K562 (cell line): ENCODE data around the gene MAST4. TPM values are rescaled to one million over a fixed set of nuclear protein-coding genes. Genes with fewer than 3 reads are reported as not detected.

Source experiments
- ATAC-seq: fragments of 200-7000 bp; cut with Tn5 transposase; 3 replicates; pipeline ENCODE4 v1.9.1; 2020; ENCODE audit warnings: moderate library complexity
- BruUV-seq: library from RNA; stranded (reverse); fragments of 400-500 nt; replicated peaks from 2 replicates; lab custom pipeline; 2021; lab: Mats Ljungman, UMichigan
- CTCF ChIA-PET: fragments of 300-600 bp; formaldehyde crosslinking; extraction: SDS; loops from one replicate; lab custom pipeline; 2021; ENCODE audit warnings: low intra/inter-chr PET ratio; lab: Yijun Ruan, JAX
- POLR2A ChIA-PET: fragments of 300-600, 350-650 bp; sonication (Branson Sonifier 250); formaldehyde crosslinking; extraction: SDS; loops from one replicate; lab custom pipeline; 2021; ENCODE audit warnings: antibody characterized with exemption, inconsistent platforms; lab: Yijun Ruan, JAX
- DNase-seq, 4 experiments: peaks; one replicate each; pipeline versions ENCODE4 v3.0.0 to v3.0.0-alpha.2; 2011 to 2018; ENCODE audit warnings: low spot score in 3 of 4, mixed read lengths in 3 of 4; ENCODE audit errors: extremely low read depth in 1 of 4
- FAIRE-seq: peaks from 2 replicates; lab custom pipeline; 2011; peaks lifted over from hg19 to GRCh38; lab: Jason Lieb, UNC
- H2AFZ ChIP-seq: 2 replicates; pipeline ENCODE4 v1.6.0; 2011; ENCODE audit warnings: low read depth, low read length, control low read depth, inconsistent platforms
- H3K27ac ChIP-seq: fragments of 200-600 bp; 3 replicates; pipeline ENCODE4 v1.8.0; 2011; ENCODE audit warnings: low read depth, mild to moderate bottlenecking, control low read depth, inconsistent platforms, low read length, moderate library complexity, mixed read lengths; ENCODE audit errors: extremely low read depth
- H3K27me3 ChIP-seq, 2 experiments: fragments of 300-600 bp in 1 of 2; 2 replicates in 1 of 2; 3 replicates in 1 of 2; pipeline versions ENCODE4 v1.6.0 to v1.8.0; 2011; ENCODE audit warnings: inconsistent platforms in 2 of 2, low read length in 2 of 2, mild to moderate bottlenecking in 1 of 2, mixed read lengths in 1 of 2, moderate library complexity in 1 of 2; ENCODE audit not compliant: control insufficient read depth in 2 of 2, insufficient read depth in 2 of 2
- H3K36me3 ChIP-seq: fragments of 300-600 bp; 3 replicates; pipeline ENCODE4 v1.8.0; 2011; ENCODE audit warnings: mild to moderate bottlenecking, low read length, inconsistent platforms; ENCODE audit not compliant: control insufficient read depth, insufficient read depth
- H3K4me1 ChIP-seq, 2 experiments: fragments of 200-600 bp in 1 of 2; replicated peaks in 1 of 2; 2 replicates in 1 of 2; 3 replicates in 1 of 2; pipeline versions ENCODE4 v1.5.1 to v1.8.0; 2011; ENCODE audit warnings: inconsistent platforms in 2 of 2, low read length in 2 of 2, mild to moderate bottlenecking in 1 of 2, mixed read lengths in 1 of 2, moderate library complexity in 1 of 2; ENCODE audit not compliant: control insufficient read depth in 2 of 2, insufficient read depth in 2 of 2
- H3K4me2 ChIP-seq: 2 replicates; pipeline ENCODE4 v1.6.1; 2011; ENCODE audit warnings: low read length, control low read depth, inconsistent platforms, mixed read lengths; ENCODE audit not compliant: insufficient read depth
- H3K4me3 ChIP-seq: fragments of 200-600 bp; sonication (generic), shearing (Covaris generic); 2 replicates; pipeline ENCODE4 v1.5.1; 2016; ENCODE audit warnings: control low read depth, inconsistent platforms
- H3K79me2 ChIP-seq: fragments of 200-600 bp; 3 replicates; pipeline ENCODE4 v1.8.0; 2011; ENCODE audit warnings: low read length, inconsistent platforms; ENCODE audit not compliant: control insufficient read depth, insufficient read depth
- H3K9ac ChIP-seq, 2 experiments: 2 replicates each; pipeline versions ENCODE4 v1.6.0 to v1.6.1; 2011; ENCODE audit warnings: low read depth in 2 of 2, low read length in 2 of 2, control low read depth in 1 of 2, inconsistent platforms in 1 of 2, mild to moderate bottlenecking in 1 of 2, mixed read lengths in 1 of 2; ENCODE audit not compliant: insufficient read depth in 1 of 2
- H3K9me1 ChIP-seq: one replicate; pipeline ENCODE4 v1.6.0; 2011; ENCODE audit warnings: inconsistent platforms, mild to moderate bottlenecking, low read length, moderate library complexity; ENCODE audit not compliant: control insufficient read depth, insufficient read depth
- H3K9me3 ChIP-seq: replicated peaks from 2 replicates; pipeline ENCODE4 v1.5.1; 2011; ENCODE audit warnings: low read depth, low read length, inconsistent platforms; ENCODE audit not compliant: control insufficient read depth, insufficient read depth
- H4K20me1 ChIP-seq: replicated peaks from 2 replicates; pipeline ENCODE4 v1.6.1; 2011; ENCODE audit warnings: low read length, inconsistent platforms, mixed read lengths; ENCODE audit not compliant: control insufficient read depth, insufficient read depth
- FOS ChIP-seq: IDR thresholded peaks from 3 replicates; pipeline ENCODE4 v1.6.1; 2011; ENCODE audit not compliant: insufficient read length; ENCODE audit errors: extremely low read depth
- HDAC8 ChIP-seq: fragments of 450-650 bp; IDR thresholded peaks from 2 replicates; pipeline ENCODE4 v1.6.1; 2016; ENCODE audit warnings: mild to moderate bottlenecking, missing genetic modification characterization, moderate library complexity, missing compliant biosample characterization
- MGA ChIP-seq: fragments of 450-650 bp; IDR thresholded peaks from 2 replicates; pipeline ENCODE4 v1.6.1; 2016; ENCODE audit warnings: mild to moderate bottlenecking, moderate library complexity
- RUNX1 ChIP-seq: sonication (generic); IDR thresholded peaks from 2 replicates; pipeline ENCODE4 v1.6.1; 2016; ENCODE audit warnings: antibody characterized with exemption, low read depth
- WGBS: fragments of 100-300 bp; shearing (Covaris generic); methylation state at CpG from one replicate; pipeline ENCODE4 v1.1.6; 2016; ENCODE audit warnings: low coverage, mixed read lengths; ENCODE audit not compliant: insufficient coverage; ENCODE audit errors: missing lambda C conversion rate; 5-methylcytosine and 5-hydroxymethylcytosine counted together
- in situ Hi-C: fragments of 300-500 bp; cut with MboI; formaldehyde crosslinking; loops from 4 replicates; pipeline ENCODE4 v1.15.0; 2018; ENCODE audit warnings: inconsistent platforms, mixed read lengths
- intact Hi-C: fragments of 100-400 bp; cut with micrococcal nuclease; formaldehyde crosslinking; loops from 2 replicates; pipeline ENCODE4 v1.14.2; 2022
- polyA plus RNA-seq, 8 experiments: library from polyadenylated mRNA; depleted of rRNA in 4 of 8; stranded (reverse) in 5 of 8; unstranded in 3 of 8; fragments of >200 nt; fragmentation: Nextera tagmentation in 2 of 8; fragmentation: Illumina TruSeq in 1 of 8; extraction: Ambion mirVana in 2 of 8; extraction: Trizol in 1 of 8; gene quantifications; 2 replicates each; pipeline versions ENCODE4 v1.2.1 to v1.2.3, GENCODE V29; 2011 to 2014; ENCODE audit warnings: inconsistent platforms in 1 of 8, missing spikeins in 1 of 8
- total RNA-seq, 7 experiments: library from RNA; depleted of rRNA in 6 of 7; stranded (reverse); fragments of >200 nt in 6 of 7; fragmentation: Illumina TruSeq in 2 of 7; extraction: Trizol in 2 of 7; gene quantifications; 2 replicates each; pipeline versions ENCODE4 v1.2.1 to v1.2.3, GENCODE V29; 2011 to 2021; ENCODE audit warnings: low replicate concordance in 1 of 7

Gene MAST4
- total and polyA plus RNA-seq, 9 of the 15 experiments (the other 6 are each of a cell fraction or from before 2014, with no cell fraction given), result 0.88 to 10.1 (median 5.2) TPM

GRCh38 chr5:67104859-67105258 is 508.7 kb downstream of the MAST4 start:
- ChIA-PET CTCF (no interaction called here), POLR2A (no interaction called here)
- Histone ChIP-seq H3K27ac (no peak overlapping the region), H3K27me3 (no peaks in the 10 kb centered on the region), H3K9ac (no peak overlapping the region), H3K36me3 (peaks cover 7% of the 10 kb centered on the region; the same call in 2 of the 3 replicates), H3K9me3 (no peaks in the 10 kb centered on the region), H3K4me3 (no peak overlapping the region), H2AFZ (no peak overlapping the region), H4K20me1 (no peaks in the 10 kb centered on the region), H3K79me2 (no peaks in the 10 kb centered on the region), H3K4me2 (no peak overlapping the region), H3K4me1 (no peaks in the 10 kb centered on the region), H3K9me1 (no peaks in the 10 kb centered on the region)
- TF ChIP-seq FOS, result no peak
- no peak for TF ChIP-seq HDAC8 (tag)
- TF ChIP-seq RUNX1, result no peak
- TF ChIP-seq MGA, result no peak
- DNase-seq (no peak), FAIRE-seq (no peak), ATAC-seq (no peak)
- WGBS, result 90% methylated on average over 1 of the region's 1 CpG
- intact Hi-C loops, result no loop called here
- no TSS peak for BruUV-seq
- in situ Hi-C loops, result no loop called here
